ENCODE data around the gene LRRC75A.

LRRC75A gene

GRCh38 chr17:16521070-16521727 is 29.2 kb upstream of the LRRC75A start:
- Histone ChIP-seq H3K27ac (no peak overlapping the region), H3K4me1 (peaks cover 0 to 21% (median 11%) of the 10 kb centered on the region in 4 donors), H3K36me3 (no peaks in the 10 kb centered on the region), H3K27me3 (peaks cover 0 to 12% of the 10 kb centered on the region in 2 donors), H3K9me3 (no peaks in the 10 kb centered on the region), H3K4me3 (no peak overlapping the region)
- intact Hi-C loops (cut with DNase I; ENCODE audit: low total_unique reads), result loop anchor here (2.0 kb wide), 1 partner anchor 68 kb away; no protein-coding TSS in a partner anchor
- TF ChIP-seq CTCF (IDR thresholded peaks at IDR 0.05), result peak; percentile 87 to 93
- DNase-seq, result peak; percentile 57 to 85

DNA sequence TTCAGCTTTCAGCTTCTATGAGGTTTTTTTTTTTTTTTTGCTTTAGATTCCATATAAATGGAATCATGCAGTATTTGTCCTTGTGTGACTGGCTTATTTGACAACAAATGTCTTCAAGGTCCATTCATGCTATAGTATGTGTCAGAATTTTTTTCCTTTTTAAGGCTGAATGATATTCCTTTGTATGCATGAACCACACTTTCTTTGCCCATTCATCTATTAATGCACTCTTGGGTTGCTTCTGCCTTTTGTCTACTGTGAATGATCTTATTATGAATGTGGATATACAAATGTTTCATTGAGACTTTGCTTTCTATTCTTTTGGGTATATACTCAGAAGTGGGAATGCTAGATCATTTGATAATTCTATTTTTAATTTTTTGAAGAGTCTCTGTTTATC is 27.0 kb upstream of the LRRC75A start:
- DNase-seq, result no peak
- intact Hi-C loops (cut with DNase I; ENCODE audit: low total_unique reads), result no loop called here
- Histone ChIP-seq H3K27me3 (peaks cover 0 to 17% of the 10 kb centered on the region in 2 donors), H3K4me3 (no peak overlapping the region), H3K36me3 (no peaks in the 10 kb centered on the region), H3K4me1 (peaks cover 0 to 16% (median 11%) of the 10 kb centered on the region in 4 donors), H3K9me3 (no peaks in the 10 kb centered on the region), H3K27ac (no peak overlapping the region)
- no peak for TF ChIP-seq CTCF (IDR thresholded peaks at IDR 0.05)

DNA sequence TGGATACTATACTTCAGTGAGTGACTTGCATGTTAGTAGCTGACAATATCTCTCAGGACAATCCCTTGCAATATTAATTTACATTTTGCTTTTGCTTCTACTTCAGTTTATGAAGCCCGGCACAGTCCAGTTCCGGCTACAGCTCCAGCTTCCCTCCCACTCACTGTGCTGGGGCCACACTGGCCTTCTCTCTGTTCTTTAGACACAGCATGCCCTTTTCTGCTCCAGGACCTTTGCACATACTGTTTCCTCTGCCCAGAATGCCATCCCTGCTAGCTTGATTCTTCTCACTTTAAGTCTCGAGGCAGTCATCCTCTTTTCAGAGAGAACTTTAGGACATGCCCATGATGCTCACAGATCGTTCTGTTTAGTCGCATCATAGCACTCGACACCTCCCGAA is 25.5 kb upstream of the LRRC75A start:
- intact Hi-C loops (cut with DNase I; ENCODE audit: low total_unique reads), result no loop called here
- no peaks in the 10 kb centered on the region for H3K9me3 ChIP-seq
- no peak for TF ChIP-seq CTCF (IDR thresholded peaks at IDR 0.05)
- no peak overlapping the region for H3K4me3 ChIP-seq
- H3K27ac ChIP-seq, result no peak overlapping the region
- no peaks in the 10 kb centered on the region for H3K36me3 ChIP-seq
- H3K4me1 ChIP-seq, result peaks cover 0 to 16% (median 11%) of the 10 kb centered on the region in 4 donors
- DNase-seq, result peak in 1 of 2 donors; percentile 61
- H3K27me3 ChIP-seq, result peaks cover 0 to 17% of the 10 kb centered on the region in 2 donors

DNA sequence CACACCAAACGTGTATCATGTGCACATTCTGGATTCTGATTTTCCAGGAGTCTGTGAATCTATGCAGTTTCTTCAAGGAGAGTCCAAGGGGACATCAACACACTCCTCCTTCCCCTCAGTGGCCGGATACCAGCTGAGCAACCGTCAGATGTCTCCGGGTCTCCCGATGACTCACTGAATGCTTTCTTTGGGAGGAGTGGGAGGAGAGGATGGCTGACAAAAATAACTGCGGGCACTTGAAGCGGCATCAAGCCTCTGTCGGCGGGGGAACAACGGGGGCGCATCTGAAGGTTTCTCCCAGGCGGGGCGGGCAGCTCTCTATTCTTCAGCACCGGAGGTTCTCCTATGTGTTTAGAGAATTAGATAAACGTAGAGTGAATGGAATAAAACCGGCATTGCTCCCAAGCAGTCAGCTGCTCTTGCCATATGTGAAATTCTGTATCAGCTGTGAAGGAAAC is 24.6 kb upstream of the LRRC75A start:
- Histone ChIP-seq H3K9me3 (no peaks in the 10 kb centered on the region), H3K27ac (no peak overlapping the region), H3K4me3 (peak overlapping the region in 1 of 2 donors; percentile 21), H3K4me1 (peaks cover 0 to 16% (median 11%) of the 10 kb centered on the region in 4 donors), H3K27me3 (peaks cover 0 to 17% of the 10 kb centered on the region in 2 donors), H3K36me3 (no peaks in the 10 kb centered on the region)
- intact Hi-C loops (cut with DNase I; ENCODE audit: low total_unique reads), result no loop called here
- no peak for TF ChIP-seq CTCF (IDR thresholded peaks at IDR 0.05)
- peak in 1 of 2 donors; percentile 63 for DNase-seq

GRCh38 chr17:16515933-16516332 is 23.9 kb upstream of the LRRC75A start:
- no peak overlapping the region for H3K27ac ChIP-seq
- no peak for DNase-seq
- H3K4me3 ChIP-seq, result no peak overlapping the region
- no peaks in the 10 kb centered on the region for H3K36me3 ChIP-seq
- H3K27me3 ChIP-seq, result peaks cover 0 to 17% of the 10 kb centered on the region in 2 donors
- intact Hi-C loops (cut with DNase I; ENCODE audit: low total_unique reads), result no loop called here
- no peak for TF ChIP-seq CTCF (IDR thresholded peaks at IDR 0.05)
- peaks cover 0 to 14% (median 10%) of the 10 kb centered on the region in 4 donors for H3K4me1 ChIP-seq
- no peaks in the 10 kb centered on the region for H3K9me3 ChIP-seq

All from tibial artery (tissue), 4 donors.